Measurements from ENCODE around the gene GLT1D1. TPM values are rescaled to one million over a fixed set of nuclear protein-coding genes. Genes with fewer than 3 reads are reported as not detected.
"Not testable (repeated sequence)": the region's sequence is repeated elsewhere in the genome, so short reads cannot be mapped to it uniquely, and the experiment has no call there.

The GLT1D1 gene
- total RNA-seq, 2 experiments from 2014 or later: 0.32 TPM; not detected in 1

DNA sequence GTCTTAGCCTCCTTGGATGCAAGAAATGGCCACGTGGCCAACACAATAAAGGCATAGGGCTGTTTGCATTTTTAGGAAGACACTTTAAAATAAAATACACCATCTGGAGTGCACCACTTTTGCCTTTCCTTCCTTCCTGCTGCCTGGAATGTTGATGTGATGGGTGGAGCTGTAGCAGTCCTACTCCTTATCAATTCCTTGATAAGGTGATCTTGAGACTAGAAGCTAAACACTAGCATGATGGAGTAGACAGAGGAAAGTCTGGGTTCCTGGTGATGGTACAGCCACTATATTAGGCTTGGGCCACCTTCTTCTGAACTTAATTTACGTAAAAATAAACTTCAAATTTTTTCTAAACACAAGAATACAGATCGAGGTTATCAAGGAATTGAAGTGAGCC, 2.9 kb upstream of the GLT1D1 start:
- no peak overlapping the region for H3K4me2 ChIP-seq (ENCODE audit: low read length)
- H4K20me1 ChIP-seq (ENCODE audit: insufficient read depth, low read length): no peaks in the 10 kb centered on the region
- no peak overlapping the region for H2AFZ ChIP-seq (ENCODE audit: low read length)
- no peaks in the 10 kb centered on the region for H3K79me2 ChIP-seq (ENCODE audit: insufficient read depth, low read depth, low read length)
- no peaks in the 10 kb centered on the region for H3K4me1 ChIP-seq (ENCODE audit: insufficient read depth, low read length, poor library complexity, severe bottlenecking)
- DNase-seq (ENCODE audit: low spot score): no peak
- H3K9me3 ChIP-seq (ENCODE audit: low read length): no peaks in the 10 kb centered on the region
- intact Hi-C loops (cut with micrococcal nuclease; ENCODE audit: unreplicated experiment): no loop called here
- POLR2A ChIA-PET: no interaction called here
- no TSS peak for BruUV-seq (replicated peaks)
- H3K9me2 ChIP-seq (ENCODE audit: insufficient read depth, low read length): no peaks in the 10 kb centered on the region
- H3K27ac ChIP-seq (ENCODE audit: low read depth, low read length, poor library complexity, severe bottlenecking): no peak overlapping the region
- CTCF ChIA-PET (ENCODE audit: unreplicated experiment): no interaction called here
- TF ChIP-seq CTCF (conservative IDR thresholded peaks at IDR 0.05; ENCODE audit: low read length) (no peak), EZH2phosphoT487 (IDR thresholded peaks at IDR 0.05; ENCODE audit: borderline replicate concordance, low read depth, low read length) (no peak)
- H3K36me3 ChIP-seq (ENCODE audit: insufficient read depth, low read length): no peaks in the 10 kb centered on the region
- no peak overlapping the region for H3K4me3 ChIP-seq (ENCODE audit: low read depth, low read length, poor library complexity, severe bottlenecking)

DNA sequence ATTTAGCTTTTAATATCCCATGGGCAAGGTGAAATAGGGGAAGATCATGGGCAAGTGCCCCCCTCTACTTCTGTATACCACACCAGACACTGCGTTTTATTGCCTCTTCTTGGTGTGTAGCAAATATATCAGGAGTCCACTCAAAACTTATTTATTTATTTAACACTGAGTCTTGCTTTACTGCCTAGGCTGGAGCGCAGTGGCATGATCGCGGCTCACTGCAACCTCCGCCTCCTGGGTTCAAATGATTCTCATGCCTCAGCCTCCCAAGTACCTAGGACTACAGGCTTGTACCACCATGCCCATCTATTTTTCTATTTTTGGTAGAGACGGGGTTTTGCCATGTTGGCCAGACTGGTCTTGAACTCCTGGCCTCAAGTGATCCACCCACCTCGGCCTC, 1.8 kb upstream of the GLT1D1 start:
- H3K4me3 ChIP-seq (ENCODE audit: low read depth, low read length, poor library complexity, severe bottlenecking); H3K9me3 ChIP-seq (ENCODE audit: low read length); BruUV-seq (replicated peaks); CTCF ChIA-PET (ENCODE audit: unreplicated experiment); H3K4me2 ChIP-seq (ENCODE audit: low read length); POLR2A ChIA-PET; H3K9me2 ChIP-seq (ENCODE audit: insufficient read depth, low read length); H3K36me3 ChIP-seq (ENCODE audit: insufficient read depth, low read length); H3K27ac ChIP-seq (ENCODE audit: low read depth, low read length, poor library complexity, severe bottlenecking); H4K20me1 ChIP-seq (ENCODE audit: insufficient read depth, low read length); intact Hi-C loops (cut with micrococcal nuclease; ENCODE audit: unreplicated experiment); H3K4me1 ChIP-seq (ENCODE audit: insufficient read depth, low read length, poor library complexity, severe bottlenecking); H2AFZ ChIP-seq (ENCODE audit: low read length); H3K79me2 ChIP-seq (ENCODE audit: insufficient read depth, low read depth, low read length); DNase-seq (ENCODE audit: low spot score): not testable (repeated sequence)

- Histone ChIP-seq H3K9me2 (ENCODE audit: insufficient read depth, low read length) (no peaks in the 10 kb centered on the region), H3K4me1 (ENCODE audit: insufficient read depth, low read length, poor library complexity, severe bottlenecking) (no peaks in the 10 kb centered on the region), H4K20me1 (ENCODE audit: insufficient read depth, low read length) (no peaks in the 10 kb centered on the region), H3K79me2 (ENCODE audit: insufficient read depth, low read depth, low read length) (no peaks in the 10 kb centered on the region), H3K4me2 (ENCODE audit: low read length) (no peak overlapping the region), H3K36me3 (ENCODE audit: insufficient read depth, low read length) (no peaks in the 10 kb centered on the region), H3K9me3 (ENCODE audit: low read length) (no peaks in the 10 kb centered on the region), H2AFZ (ENCODE audit: low read length) (no peak overlapping the region), H3K27ac (ENCODE audit: low read depth, low read length, poor library complexity, severe bottlenecking) (no peak overlapping the region), H3K4me3 (ENCODE audit: low read depth, low read length, poor library complexity, severe bottlenecking) (no peak overlapping the region)
- BruUV-seq (replicated peaks): no TSS peak
- intact Hi-C loops (cut with micrococcal nuclease; ENCODE audit: unreplicated experiment): no loop called here
- no peak for DNase-seq (ENCODE audit: low spot score)
- ChIA-PET CTCF (ENCODE audit: unreplicated experiment) (no interaction called here), POLR2A (no interaction called here)
- TF ChIP-seq EZH2phosphoT487 (IDR thresholded peaks at IDR 0.05; ENCODE audit: borderline replicate concordance, low read depth, low read length): no peak
- no peak for TF ChIP-seq CTCF (conservative IDR thresholded peaks at IDR 0.05; ENCODE audit: low read length)
Measured at GRCh38 chr12:128852026-128852698, 1.1 kb upstream of the GLT1D1 start.
